SH-SY5Y (cell line): ENCODE measurements around the gene KIF26B.
A peak's percentile ranks its signal among the peaks of the same experiment; 100 is the strongest.

Source experiments
- GATA2 ChIP-seq: IDR thresholded peaks from 2 replicates; pipeline ENCODE4 v1.6.1; 2011; ENCODE audit warnings: mild to moderate bottlenecking, low read depth, low read length
- GATA3 ChIP-seq: IDR thresholded peaks from 2 replicates; pipeline ENCODE4 v1.6.1; 2011; ENCODE audit warnings: low read depth, mild to moderate bottlenecking, low read length, moderate library complexity

The KIF26B gene

GRCh38 chr1:245483247-245483646 lies 328.5 kb downstream of the KIF26B start:
- TF ChIP-seq GATA2 (no peak), GATA3 (no peak)

GRCh38 chr1:245484176-245484575 lies 329.4 kb downstream of the KIF26B start:
- no peak for TF ChIP-seq GATA3
- TF ChIP-seq GATA2, result no peak

GRCh38 chr1:245485996-245486395 lies 331.2 kb downstream of the KIF26B start:
- TF ChIP-seq GATA2, result no peak
- no peak for TF ChIP-seq GATA3

- TF ChIP-seq GATA3 (no peak), GATA2 (no peak)
These were observed 332.1 kb downstream of the KIF26B start for GRCh38 chr1:245486775-245487470.

GRCh38 chr1:245488346-245489129 lies 333.8 kb downstream of the KIF26B start:
- TF ChIP-seq GATA3, result no peak
- peak; percentile 31; the same call in 1 of the 2 replicates for TF ChIP-seq GATA2

GRCh38 chr1:245489838-245490237 lies 335.1 kb downstream of the KIF26B start:
- TF ChIP-seq GATA2 (no peak), GATA3 (no peak)

GRCh38 chr1:245493029-245493428 lies 338.2 kb downstream of the KIF26B start:
- TF ChIP-seq GATA2 (no peak), GATA3 (no peak)

- TF ChIP-seq GATA3, result no peak
- no peak for TF ChIP-seq GATA2
These were observed 340.9 kb downstream of the KIF26B start for GRCh38 chr1:245495681-245496080.

- TF ChIP-seq GATA3 (no peak), GATA2 (no peak)
These were observed 345.8 kb downstream of the KIF26B start for GRCh38 chr1:245500546-245500945.

GRCh38 chr1:245501633-245502032 lies 346.8 kb downstream of the KIF26B start:
- TF ChIP-seq GATA3 (no peak), GATA2 (no peak)

- TF ChIP-seq GATA2 (no peak), GATA3 (no peak)
These were observed 348.8 kb downstream of the KIF26B start for GRCh38 chr1:245503548-245503947.

GRCh38 chr1:245510144-245510543 lies 355.4 kb downstream of the KIF26B start:
- TF ChIP-seq GATA3 (no peak), GATA2 (no peak)

GRCh38 chr1:245512181-245512888 lies 357.6 kb downstream of the KIF26B start:
- TF ChIP-seq GATA3, result peak; percentile 97
- TF ChIP-seq GATA2, result peak; percentile 98

- TF ChIP-seq GATA2, result no peak
- no peak for TF ChIP-seq GATA3
These were observed 358.3 kb downstream of the KIF26B start for GRCh38 chr1:245512980-245513578.
